ENCODE results near the gene TYW5.
"Not testable (repeated sequence)": the region's sequence is repeated elsewhere in the genome, so short reads cannot be mapped to it uniquely, and the experiment has no call there.

TYW5 gene

GRCh38 chr2:199926806-199927205 lies 28.5 kb downstream of the TYW5 start:
- Histone ChIP-seq H3K9me3 (ENCODE audit: control insufficient read depth, insufficient read depth, low read length) (no peaks in the 10 kb centered on the region), H3K4me1 (ENCODE audit: control insufficient read depth, insufficient read depth, low read length) (no peaks in the 10 kb centered on the region; the same call in 1 of the 2 replicates), H3K27ac (ENCODE audit: low read length) (no peak overlapping the region), H3K27me3 (ENCODE audit: control insufficient read depth, insufficient read depth, low read length) (no peaks in the 10 kb centered on the region), H3K4me3 (ENCODE audit: low read length) (no peak overlapping the region), H3K36me3 (ENCODE audit: control insufficient read depth, insufficient read depth, low read length) (no peaks in the 10 kb centered on the region)
- DNase-seq (ENCODE audit: low read depth, low spot score), result no peak
- WGBS (ENCODE audit: insufficient coverage, insufficient read length), result no CpG with 5 or more reads among the region's 1 CpG

- Histone ChIP-seq H3K9me3 (ENCODE audit: control insufficient read depth, insufficient read depth, low read length) (no peaks in the 10 kb centered on the region), H3K36me3 (ENCODE audit: control insufficient read depth, insufficient read depth, low read length) (no peaks in the 10 kb centered on the region; the same call in 1 of the 2 replicates), H3K27ac (ENCODE audit: low read length) (no peak overlapping the region), H3K27me3 (ENCODE audit: control insufficient read depth, insufficient read depth, low read length) (no peaks in the 10 kb centered on the region), H3K4me3 (ENCODE audit: low read length) (no peak overlapping the region), H3K4me1 (ENCODE audit: control insufficient read depth, insufficient read depth, low read length) (no peaks in the 10 kb centered on the region; the same call in 1 of the 2 replicates)
- DNase-seq (ENCODE audit: low read depth, low spot score), result no peak
- WGBS (ENCODE audit: insufficient coverage, insufficient read length), result no CpG with 5 or more reads among the region's 2 CpGs
Observed at GRCh38 chr2:199923924-199924323, 31.4 kb downstream of the TYW5 start.

DNA sequence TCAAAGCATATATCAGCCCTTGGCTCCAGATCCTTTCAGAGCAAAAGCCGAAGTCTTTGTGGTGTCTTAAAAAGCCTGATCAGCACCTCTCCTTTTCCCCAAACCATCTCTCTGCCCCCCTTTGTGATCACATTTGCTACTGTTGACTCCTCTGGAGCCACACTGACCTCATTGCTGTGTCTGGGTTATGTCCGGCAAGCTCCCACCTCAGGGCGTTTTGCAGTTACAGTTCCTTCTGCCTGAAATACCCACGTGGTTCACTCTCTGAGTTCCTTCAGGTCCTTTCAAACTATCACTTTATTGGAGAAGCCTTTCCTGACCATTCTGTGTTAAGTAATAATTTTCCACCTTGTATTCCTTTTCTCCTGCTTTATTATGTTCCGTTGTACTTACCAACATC lies 32.4 kb downstream of the TYW5 start:
- WGBS (ENCODE audit: insufficient coverage, insufficient read length), result no CpG with 5 or more reads among the region's 5 CpGs
- H3K4me3 ChIP-seq (ENCODE audit: low read length), result no peak overlapping the region
- H3K27ac ChIP-seq (ENCODE audit: low read length), result no peak overlapping the region
- no peaks in the 10 kb centered on the region for H3K27me3 ChIP-seq (ENCODE audit: control insufficient read depth, insufficient read depth, low read length)
- H3K36me3 ChIP-seq (ENCODE audit: control insufficient read depth, insufficient read depth, low read length), result no peaks in the 10 kb centered on the region; the same call in 1 of the 2 replicates
- no peaks in the 10 kb centered on the region for H3K4me1 ChIP-seq (ENCODE audit: control insufficient read depth, insufficient read depth, low read length)
- DNase-seq (ENCODE audit: low read depth, low spot score), result no peak
- H3K9me3 ChIP-seq (ENCODE audit: control insufficient read depth, insufficient read depth, low read length), result no peaks in the 10 kb centered on the region

- peaks cover 10% of the 10 kb centered on the region; the same call in 1 of the 2 replicates for H3K36me3 ChIP-seq (ENCODE audit: control insufficient read depth, insufficient read depth, low read length)
- DNase-seq (ENCODE audit: low read depth, low spot score), result no peak
- WGBS (ENCODE audit: insufficient coverage, insufficient read length), result no CpG with 5 or more reads among the region's 4 CpGs
Observed at GRCh38 chr2:199916980-199917379, 38.3 kb downstream of the TYW5 start.

DNA sequence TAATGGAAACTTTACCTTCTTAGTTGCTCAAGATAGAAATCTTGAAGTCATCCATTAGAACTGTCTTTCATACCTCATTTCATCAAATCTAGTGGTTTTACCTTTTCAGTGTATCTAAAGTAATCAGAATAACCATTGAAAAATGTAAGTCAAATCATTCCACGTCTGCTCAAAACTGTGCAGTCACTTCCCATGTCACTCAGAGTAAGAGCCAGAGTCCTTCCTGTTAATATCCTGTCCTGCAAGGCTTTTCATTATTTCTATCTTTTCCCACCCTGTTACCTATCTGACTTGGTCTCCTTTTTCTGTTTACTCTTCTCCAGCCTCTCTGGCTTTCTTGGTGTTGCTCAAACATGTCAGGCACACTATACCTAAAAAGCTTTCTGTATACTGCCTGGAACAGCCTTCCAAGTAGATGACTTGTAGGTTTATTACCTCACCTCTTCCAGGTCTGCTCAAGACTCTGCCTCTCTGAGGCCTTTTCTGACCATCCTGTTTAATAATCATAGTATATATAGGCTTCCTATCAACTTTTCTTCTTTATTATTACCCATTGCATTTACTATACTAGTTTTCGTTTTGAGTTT lies 40.8 kb downstream of the TYW5 start:
- H3K27ac ChIP-seq (ENCODE audit: low read length), result no peak overlapping the region

More at GRCh38 chr2:199916980-199917379, 38.3 kb downstream of the TYW5 start:
- H3K4me3 ChIP-seq (ENCODE audit: low read length), result no peak overlapping the region
- no peaks in the 10 kb centered on the region for H3K4me1 ChIP-seq (ENCODE audit: control insufficient read depth, insufficient read depth, low read length)
- H3K27ac ChIP-seq (ENCODE audit: low read length), result no peak overlapping the region
- no peaks in the 10 kb centered on the region; the same call in 1 of the 2 replicates for H3K9me3 ChIP-seq (ENCODE audit: control insufficient read depth, insufficient read depth, low read length)
- no peaks in the 10 kb centered on the region for H3K27me3 ChIP-seq (ENCODE audit: control insufficient read depth, insufficient read depth, low read length)

GRCh38 chr2:199912553-199913114 lies 42.7 kb downstream of the TYW5 start:
- not testable (repeated sequence) for H3K27ac ChIP-seq (ENCODE audit: low read length); H3K4me1 ChIP-seq (ENCODE audit: control insufficient read depth, insufficient read depth, low read length); DNase-seq (ENCODE audit: low read depth, low spot score); H3K9me3 ChIP-seq (ENCODE audit: control insufficient read depth, insufficient read depth, low read length); H3K27me3 ChIP-seq (ENCODE audit: control insufficient read depth, insufficient read depth, low read length)
- no CpG with 5 or more reads among the region's 12 CpGs for WGBS (ENCODE audit: insufficient coverage, insufficient read length)
- Histone ChIP-seq H3K36me3 (ENCODE audit: control insufficient read depth, insufficient read depth, low read length) (peaks cover 10% of the 10 kb centered on the region; the same call in 1 of the 2 replicates), H3K4me3 (ENCODE audit: low read length) (peak overlapping the region; percentile 88; the same call in 1 of the 2 replicates)

More for the DNA sequence above, 40.8 kb downstream of the TYW5 start:
- WGBS (ENCODE audit: insufficient coverage, insufficient read length), result no CpG with 5 or more reads among the region's 2 CpGs
- no peaks in the 10 kb centered on the region for H3K4me1 ChIP-seq (ENCODE audit: control insufficient read depth, insufficient read depth, low read length)
- H3K9me3 ChIP-seq (ENCODE audit: control insufficient read depth, insufficient read depth, low read length), result no peaks in the 10 kb centered on the region; the same call in 1 of the 2 replicates
- no peaks in the 10 kb centered on the region for H3K27me3 ChIP-seq (ENCODE audit: control insufficient read depth, insufficient read depth, low read length)
- peaks cover 10% of the 10 kb centered on the region; the same call in 1 of the 2 replicates for H3K36me3 ChIP-seq (ENCODE audit: control insufficient read depth, insufficient read depth, low read length)
- no peak overlapping the region for H3K4me3 ChIP-seq (ENCODE audit: low read length)
- DNase-seq (ENCODE audit: low read depth, low spot score), result no peak

- Histone ChIP-seq H3K27me3 (ENCODE audit: control insufficient read depth, insufficient read depth, low read length) (no peaks in the 10 kb centered on the region), H3K4me3 (ENCODE audit: low read length) (peak overlapping the region; percentile 88; the same call in 1 of the 2 replicates), H3K36me3 (ENCODE audit: control insufficient read depth, insufficient read depth, low read length) (peaks cover 5% of the 10 kb centered on the region; the same call in 1 of the 2 replicates), H3K9me3 (ENCODE audit: control insufficient read depth, insufficient read depth, low read length) (no peaks in the 10 kb centered on the region), H3K4me1 (ENCODE audit: control insufficient read depth, insufficient read depth, low read length) (no peaks in the 10 kb centered on the region), H3K27ac (ENCODE audit: low read length) (no peak overlapping the region)
- no CpG with 5 or more reads among the region's 13 CpGs for WGBS (ENCODE audit: insufficient coverage, insufficient read length)
- DNase-seq (ENCODE audit: low read depth, low spot score), result no peak
Observed at GRCh38 chr2:199911877-199912161, 43.5 kb downstream of the TYW5 start.

- no peaks in the 10 kb centered on the region for H3K9me3 ChIP-seq (ENCODE audit: control insufficient read depth, insufficient read depth, low read length)
- peaks cover 3% of the 10 kb centered on the region; the same call in 1 of the 2 replicates for H3K36me3 ChIP-seq (ENCODE audit: control insufficient read depth, insufficient read depth, low read length)
- WGBS (ENCODE audit: insufficient coverage, insufficient read length), result no CpG with 5 or more reads among the region's 85 CpGs
- H3K4me3 ChIP-seq (ENCODE audit: low read length), result peak within 1 kb of the TSS; percentile 88
- no peaks in the 10 kb centered on the region for H3K27me3 ChIP-seq (ENCODE audit: control insufficient read depth, insufficient read depth, low read length)
- H3K27ac ChIP-seq (ENCODE audit: low read length), result no peak within 1 kb of the TSS
- DNase-seq (ENCODE audit: low read depth, low spot score), result peak; percentile 99
- H3K4me1 ChIP-seq (ENCODE audit: control insufficient read depth, insufficient read depth, low read length), result no peaks in the 10 kb centered on the region
Observed at GRCh38 chr2:199911052-199911876, 44.0 kb downstream of the TYW5 start, which contains the start of gene C2orf69. TSS of gene C2orf69 (plus strand) at chr2:199911293. CDS start at chr2:199911439, 146 bp downstream.

- no peaks in the 10 kb centered on the region; the same call in 1 of the 2 replicates for H3K36me3 ChIP-seq (ENCODE audit: control insufficient read depth, insufficient read depth, low read length)
- no peaks in the 10 kb centered on the region for H3K27me3 ChIP-seq (ENCODE audit: control insufficient read depth, insufficient read depth, low read length)
- H3K4me3 ChIP-seq (ENCODE audit: low read length), result peak overlapping the region; percentile 36; the same call in 1 of the 2 replicates
- no peaks in the 10 kb centered on the region for H3K9me3 ChIP-seq (ENCODE audit: control insufficient read depth, insufficient read depth, low read length)
- no peak overlapping the region for H3K27ac ChIP-seq (ENCODE audit: low read length)
- DNase-seq (ENCODE audit: low read depth, low spot score), result no peak
- WGBS (ENCODE audit: insufficient coverage, insufficient read length), result no CpG with 5 or more reads among the region's 18 CpGs
- no peaks in the 10 kb centered on the region for H3K4me1 ChIP-seq (ENCODE audit: control insufficient read depth, insufficient read depth, low read length)
Observed at GRCh38 chr2:199910338-199911051, 44.8 kb downstream of the TYW5 start.
